Measurements from ENCODE around the gene LRRC38.

DNA sequence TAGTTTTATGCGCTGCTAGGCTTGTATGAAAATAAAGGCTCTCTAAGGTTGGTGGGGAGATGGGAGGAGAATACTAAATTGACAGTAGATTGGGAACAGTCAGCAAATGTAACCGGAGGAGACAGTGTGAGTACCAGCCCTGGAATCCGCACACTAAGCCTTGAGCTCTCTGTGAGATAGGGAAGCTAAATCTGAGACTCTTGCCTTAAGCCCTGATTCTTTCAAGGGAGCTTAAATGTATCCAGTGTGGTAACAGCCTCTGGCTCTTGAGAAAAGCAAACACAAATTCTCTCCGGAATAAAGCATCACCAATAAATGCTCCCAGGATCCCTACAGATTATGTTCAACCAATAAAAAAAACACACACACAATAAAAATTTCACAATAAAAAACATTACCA lies 36.9 kb upstream of the LRRC38 start:
- TF ChIP-seq, protein P1, sequence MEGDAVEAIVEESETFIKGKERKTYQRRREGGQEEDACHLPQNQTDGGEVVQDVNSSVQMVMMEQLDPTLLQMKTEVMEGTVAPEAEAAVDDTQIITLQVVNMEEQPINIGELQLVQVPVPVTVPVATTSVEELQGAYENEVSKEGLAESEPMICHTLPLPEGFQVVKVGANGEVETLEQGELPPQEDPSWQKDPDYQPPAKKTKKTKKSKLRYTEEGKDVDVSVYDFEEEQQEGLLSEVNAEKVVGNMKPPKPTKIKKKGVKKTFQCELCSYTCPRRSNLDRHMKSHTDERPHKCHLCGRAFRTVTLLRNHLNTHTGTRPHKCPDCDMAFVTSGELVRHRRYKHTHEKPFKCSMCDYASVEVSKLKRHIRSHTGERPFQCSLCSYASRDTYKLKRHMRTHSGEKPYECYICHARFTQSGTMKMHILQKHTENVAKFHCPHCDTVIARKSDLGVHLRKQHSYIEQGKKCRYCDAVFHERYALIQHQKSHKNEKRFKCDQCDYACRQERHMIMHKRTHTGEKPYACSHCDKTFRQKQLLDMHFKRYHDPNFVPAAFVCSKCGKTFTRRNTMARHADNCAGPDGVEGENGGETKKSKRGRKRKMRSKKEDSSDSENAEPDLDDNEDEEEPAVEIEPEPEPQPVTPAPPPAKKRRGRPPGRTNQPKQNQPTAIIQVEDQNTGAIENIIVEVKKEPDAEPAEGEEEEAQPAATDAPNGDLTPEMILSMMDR (conservative IDR thresholded peaks at IDR 0.05; ENCODE audit: low read depth, low read length), result no peak
- no peak for TF ChIP-seq MAZ (IDR thresholded peaks at IDR 0.05; ENCODE audit: borderline replicate concordance, low read depth, low read length)
- no peak for TF ChIP-seq POLR2A (IDR thresholded peaks at IDR 0.05; ENCODE audit: low read depth, low read length)
- no peak for TF ChIP-seq NFE2L2 (IDR thresholded peaks at IDR 0.05; ENCODE audit: low read depth, low read length)
- no peak for TF ChIP-seq SMC3 (IDR thresholded peaks at IDR 0.05; ENCODE audit: low read depth, low read length)
- TF ChIP-seq MAFK (IDR thresholded peaks at IDR 0.05; ENCODE audit: low read depth, low read length), result no peak
- no peak for TF ChIP-seq CEBPB (IDR thresholded peaks at IDR 0.05; ENCODE audit: low read depth, low read length)
- no peak for TF ChIP-seq RAD21 (IDR thresholded peaks at IDR 0.05; ENCODE audit: low read length)
